B cell (primary cell): ENCODE measurements around the gene PHLPP2. TPM values are rescaled to one million over a fixed set of nuclear protein-coding genes. Genes with fewer than 3 reads are reported as not detected.

ENCODE experiments used
- ATAC-seq: fragments of 200-7000 bp; cut with Tn5 transposase; one replicate; pipeline ENCODE4 v1.10.0; 2021; ENCODE audit warnings: low read depth, mild to moderate bottlenecking, moderate number of reproducible peaks, moderate library complexity
- CTCF ChIA-PET: fragments of 350-600 bp; sonication (Branson Sonifier 250); formaldehyde crosslinking; loops from one replicate; lab custom pipeline; 2021; ENCODE audit warnings: antibody characterized with exemption, inconsistent platforms; lab: Charles Lee
- POLR2A ChIA-PET: fragments of 350-600 bp; sonication (Branson Sonifier 250); formaldehyde crosslinking; loops from one replicate; lab custom pipeline; 2021; ENCODE audit warnings: antibody characterized with exemption; lab: Charles Lee
- DNase-seq: peaks from one replicate; pipeline ENCODE4 v3.0.0; 2013
- H2AFZ ChIP-seq: 2 replicates; pipeline ENCODE4 v1.6.1; 2012; ENCODE audit warnings: mild to moderate bottlenecking, low read depth, low read length; ENCODE audit not compliant: insufficient read depth, poor library complexity, severe bottlenecking
- H3K27ac ChIP-seq, 2 donors: 1 replicate in 1 of 2; 2 replicates in 1 of 2; pipeline ENCODE4 v1.5.1; 2012 to 2013; ENCODE audit warnings: low read length in 2 of 2, mild to moderate bottlenecking in 2 of 2, moderate library complexity in 1 of 2
- H3K27me3 ChIP-seq, 4 experiments: fragments of 200-600 bp in 1 of 4; sonication (generic) in 1 of 4; replicated peaks in 1 of 4; 1 replicate in 2 of 4; 2 replicates in 2 of 4; pipeline versions ENCODE4 v1.6.1 to v1.7.0; 2013 to 2016; ENCODE audit warnings: low read length in 3 of 4, mild to moderate bottlenecking in 2 of 4, mixed read lengths in 1 of 4, moderate library complexity in 1 of 4; ENCODE audit not compliant: insufficient read depth in 4 of 4, control insufficient read depth in 3 of 4; ENCODE audit errors: control extremely low read depth in 1 of 4
- H3K36me3 ChIP-seq, 2 experiments: replicated peaks in 1 of 2; 1 replicate in 1 of 2; 2 replicates in 1 of 2; pipeline versions ENCODE4 v1.6.1 to v1.7.1; 2013; ENCODE audit warnings: low read length in 1 of 2; ENCODE audit not compliant: insufficient read depth in 2 of 2, control insufficient read depth in 1 of 2; ENCODE audit errors: control extremely low read depth in 1 of 2, extremely low read depth in 1 of 2
- H3K4me1 ChIP-seq, 2 donors: fragments of 200-600 bp in 1 of 2; sonication (generic) in 1 of 2; 1 replicate in 1 of 2; 2 replicates in 1 of 2; pipeline versions ENCODE4 v1.5.1 to v1.6.1; 2013 to 2017; ENCODE audit warnings: low read length in 2 of 2; ENCODE audit not compliant: control insufficient read depth in 2 of 2, insufficient read depth in 2 of 2
- H3K4me2 ChIP-seq: replicated peaks from 2 replicates; pipeline ENCODE3; 2012; ENCODE audit warnings: mild to moderate bottlenecking, low read depth, low read length; ENCODE audit not compliant: poor library complexity, severe bottlenecking
- H3K4me3 ChIP-seq, 5 experiments: fragments of 200-600 bp in 1 of 5; sonication (generic) in 1 of 5; 1 replicate in 3 of 5; 2 replicates in 2 of 5; pipeline versions ENCODE4 v1.5.1 to v1.7.0; 2011 to 2016; ENCODE audit warnings: low read length in 4 of 5, mild to moderate bottlenecking in 4 of 5, low read depth in 2 of 5, control low read depth in 1 of 5, moderate library complexity in 1 of 5; ENCODE audit not compliant: insufficient read depth in 1 of 5; ENCODE audit errors: control extremely low read depth in 1 of 5, extremely low read depth in 1 of 5
- H3K79me2 ChIP-seq: fragments of 200-600 bp; sonication (generic); one replicate; pipeline ENCODE4 v1.6.0; 2016; ENCODE audit warnings: low read length; ENCODE audit not compliant: control insufficient read depth, insufficient read depth
- H3K9ac ChIP-seq: fragments of 200-600 bp; sonication (generic); 2 replicates; pipeline ENCODE4 v1.6.1; 2017; ENCODE audit warnings: mild to moderate bottlenecking, low read length, moderate library complexity
- H3K9me3 ChIP-seq, 3 donors: one replicate each; pipeline versions ENCODE4 v1.6.1 to v1.7.1; 2013; ENCODE audit warnings: low read length in 2 of 3; ENCODE audit not compliant: control insufficient read depth in 2 of 3, insufficient read depth in 1 of 3; ENCODE audit errors: control extremely low read depth in 1 of 3
- H4K20me1 ChIP-seq: 2 replicates; pipeline ENCODE4 v1.6.0; 2012; ENCODE audit warnings: mild to moderate bottlenecking, low read length; ENCODE audit not compliant: insufficient read depth, control insufficient read depth, poor library complexity, severe bottlenecking
- H3K27ac Mint-ChIP-seq: one replicate; pipeline ENCODE4 v1.8.0; 2021; ENCODE audit warnings: mixed read lengths
- H3K27me3 Mint-ChIP-seq: one replicate; pipeline ENCODE4 v1.8.0; 2021; ENCODE audit warnings: mixed read lengths
- H3K4me1 Mint-ChIP-seq: one replicate; pipeline ENCODE4 v1.8.0; 2021; ENCODE audit warnings: mixed read lengths
- H3K4me3 Mint-ChIP-seq: one replicate; pipeline ENCODE4 v1.8.0; 2021; ENCODE audit warnings: mixed read lengths
- H3K9me3 Mint-ChIP-seq: one replicate; pipeline ENCODE4 v1.8.0; 2022; ENCODE audit warnings: mixed read lengths; ENCODE audit not compliant: insufficient read depth
- CTCF ChIP-seq: fragments of 200-600 bp; IDR thresholded peaks from one replicate; pipeline ENCODE4 v1.8.0; 2022; ENCODE audit warnings: antibody characterized with exemption, mild to moderate bottlenecking
- EZH2 ChIP-seq: IDR thresholded peaks from 2 replicates; pipeline ENCODE4 v1.6.1; 2012; ENCODE audit warnings: borderline replicate concordance, low read depth, mild to moderate bottlenecking, moderate library complexity, low read length; ENCODE audit not compliant: insufficient read depth, poor library complexity, severe bottlenecking
- WGBS: methylation state at CpG from one replicate; pipeline ENCODE4 v1.1.5; 2013; ENCODE audit warnings: missing lambda C conversion rate; ENCODE audit not compliant: insufficient coverage; 5-methylcytosine and 5-hydroxymethylcytosine counted together
- intact Hi-C: fragments of 100-400 bp; cut with micrococcal nuclease; formaldehyde crosslinking; loops from one replicate; pipeline ENCODE4 v1.10.0; 2022
- polyA plus RNA-seq: library from polyadenylated mRNA; depleted of rRNA; stranded (reverse); fragments of >200 nt; gene quantifications from 2 replicates; pipeline ENCODE4 v1.2.3, GENCODE V29; 2012
- total RNA-seq, 2 donors: library from RNA; stranded (reverse); fragments of 120-200 nt in 1 of 2; gene quantifications; 1 replicate in 1 of 2; 2 replicates in 1 of 2; pipeline versions ENCODE4 v1.2.3 to v1.2.4, GENCODE V29; 2013 to 2022

Gene PHLPP2
- total and polyA plus RNA-seq, 2 donors (not counting 1 experiment from before 2014, with no cell fraction given) = 7.2 to 16.1 TPM

- peaks cover 30% of the 10 kb centered on the region for H4K20me1 ChIP-seq
- POLR2A ChIA-PET = no interaction called here
These were observed 3.3 kb downstream of the PHLPP2 start for GRCh38 chr16:71721066-71721740.

More at GRCh38 chr16:71721066-71721740, 3.3 kb downstream of the PHLPP2 start:
- no peak overlapping the region for H3K4me3 ChIP-seq
- peaks cover 23 to 24% of the 10 kb centered on the region in 2 donors for H3K4me1 ChIP-seq
- H3K79me2 ChIP-seq = peaks cover 48% of the 10 kb centered on the region
- 96% methylated on average over 4 of the region's 8 CpGs for WGBS
- CTCF ChIA-PET = interaction anchor here (1.3 kb wide), 1 partner anchor 156 kb away, joined by 3 read pairs; no protein-coding TSS in a partner anchor
- H3K36me3 ChIP-seq = no peaks in the 10 kb centered on the region
- Mint-ChIP-seq H3K9me3 (no peaks in the 10 kb centered on the region), H3K4me3 (no peak overlapping the region), H3K4me1 (peaks cover 25% of the 10 kb centered on the region), H3K27ac (no peak overlapping the region), H3K27me3 (no peaks in the 10 kb centered on the region)
- no peak overlapping the region for H3K9ac ChIP-seq
- intact Hi-C loops = loop anchor here (5.0 to 10.0 kb wide), 2 partner anchors 436 to 919 kb away; partner anchors contain the start of genes CMTR2 and VAC14
- H3K27me3 ChIP-seq = no peaks in the 10 kb centered on the region
- no peak overlapping the region for H2AFZ ChIP-seq
- no peak for DNase-seq
- H3K9me3 ChIP-seq = peaks cover 0 to 2% (median 0%) of the 10 kb centered on the region in 3 donors
- TF ChIP-seq EZH2 = no peak
- no peak for TF ChIP-seq CTCF
- no peak overlapping the region for H3K27ac ChIP-seq
- H3K4me2 ChIP-seq = no peak overlapping the region
- no peak for ATAC-seq
